Measurements from ENCODE around the gene TMEM258.

DNA sequence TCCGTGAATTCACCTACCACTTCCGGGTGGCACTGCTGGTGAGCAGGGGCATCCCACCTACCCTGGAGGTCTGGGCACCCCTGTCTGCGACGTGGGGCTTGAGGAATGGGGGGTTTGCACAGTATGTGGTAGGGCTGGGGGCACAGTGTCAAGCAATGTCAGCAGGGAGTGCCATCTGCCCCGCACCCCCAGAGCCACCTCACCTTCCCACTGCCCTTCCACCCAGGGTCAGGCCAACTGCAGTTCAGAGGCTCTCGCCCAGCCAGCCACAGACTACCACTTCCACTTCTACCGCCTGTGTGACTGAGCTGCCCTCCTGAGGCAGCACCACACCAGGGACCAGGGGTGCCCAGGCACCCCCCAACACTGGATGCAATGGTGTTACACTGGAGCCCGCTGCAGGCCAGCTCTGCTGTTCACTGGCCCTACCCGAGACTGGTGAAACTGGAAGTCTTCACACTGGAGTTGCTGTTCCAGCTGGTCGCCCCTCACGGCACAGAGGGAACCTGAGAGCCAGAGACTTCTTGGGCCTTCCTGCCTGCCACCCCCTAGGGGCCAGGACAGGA, 6.5 kb downstream of the TMEM258 start:
- no peak for TF ChIP-seq ARNTL (CRISPR knock-in tag; IDR thresholded peaks at IDR 0.05; ENCODE audit: borderline replicate concordance, low read depth)
- no peak for TF ChIP-seq GLIS3 (CRISPR knock-in tag; IDR thresholded peaks at IDR 0.05)
- TF ChIP-seq ZFP3 (CRISPR knock-in tag; IDR thresholded peaks at IDR 0.05): no peak
- TF ChIP-seq, protein P1, sequence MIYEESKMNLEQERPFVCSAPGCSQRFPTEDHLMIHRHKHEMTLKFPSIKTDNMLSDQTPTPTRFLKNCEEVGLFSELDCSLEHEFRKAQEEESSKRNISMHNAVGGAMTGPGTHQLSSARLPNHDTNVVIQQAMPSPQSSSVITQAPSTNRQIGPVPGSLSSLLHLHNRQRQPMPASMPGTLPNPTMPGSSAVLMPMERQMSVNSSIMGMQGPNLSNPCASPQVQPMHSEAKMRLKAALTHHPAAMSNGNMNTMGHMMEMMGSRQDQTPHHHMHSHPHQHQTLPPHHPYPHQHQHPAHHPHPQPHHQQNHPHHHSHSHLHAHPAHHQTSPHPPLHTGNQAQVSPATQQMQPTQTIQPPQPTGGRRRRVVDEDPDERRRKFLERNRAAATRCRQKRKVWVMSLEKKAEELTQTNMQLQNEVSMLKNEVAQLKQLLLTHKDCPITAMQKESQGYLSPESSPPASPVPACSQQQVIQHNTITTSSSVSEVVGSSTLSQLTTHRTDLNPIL (CRISPR knock-in tag; IDR thresholded peaks at IDR 0.05; ENCODE audit: low read depth): no peak
- no peak for TF ChIP-seq PPARA (CRISPR knock-in tag; IDR thresholded peaks at IDR 0.05; ENCODE audit: borderline replicate concordance)
- TF ChIP-seq, protein P2, sequence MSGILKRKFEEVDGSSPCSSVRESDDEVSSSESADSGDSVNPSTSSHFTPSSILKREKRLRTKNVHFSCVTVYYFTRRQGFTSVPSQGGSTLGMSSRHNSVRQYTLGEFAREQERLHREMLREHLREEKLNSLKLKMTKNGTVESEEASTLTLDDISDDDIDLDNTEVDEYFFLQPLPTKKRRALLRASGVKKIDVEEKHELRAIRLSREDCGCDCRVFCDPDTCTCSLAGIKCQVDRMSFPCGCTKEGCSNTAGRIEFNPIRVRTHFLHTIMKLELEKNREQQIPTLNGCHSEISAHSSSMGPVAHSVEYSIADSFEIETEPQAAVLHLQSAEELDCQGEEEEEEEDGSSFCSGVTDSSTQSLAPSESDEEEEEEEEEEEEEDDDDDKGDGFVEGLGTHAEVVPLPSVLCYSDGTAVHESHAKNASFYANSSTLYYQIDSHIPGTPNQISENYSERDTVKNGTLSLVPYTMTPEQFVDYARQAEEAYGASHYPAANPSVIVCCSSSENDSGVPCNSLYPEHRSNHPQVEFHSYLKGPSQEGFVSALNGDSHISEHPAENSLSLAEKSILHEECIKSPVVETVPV (CRISPR knock-in tag; IDR thresholded peaks at IDR 0.05): no peak
